ENCODE measurements around the gene NR3C1.

The NR3C1 gene

DNA sequence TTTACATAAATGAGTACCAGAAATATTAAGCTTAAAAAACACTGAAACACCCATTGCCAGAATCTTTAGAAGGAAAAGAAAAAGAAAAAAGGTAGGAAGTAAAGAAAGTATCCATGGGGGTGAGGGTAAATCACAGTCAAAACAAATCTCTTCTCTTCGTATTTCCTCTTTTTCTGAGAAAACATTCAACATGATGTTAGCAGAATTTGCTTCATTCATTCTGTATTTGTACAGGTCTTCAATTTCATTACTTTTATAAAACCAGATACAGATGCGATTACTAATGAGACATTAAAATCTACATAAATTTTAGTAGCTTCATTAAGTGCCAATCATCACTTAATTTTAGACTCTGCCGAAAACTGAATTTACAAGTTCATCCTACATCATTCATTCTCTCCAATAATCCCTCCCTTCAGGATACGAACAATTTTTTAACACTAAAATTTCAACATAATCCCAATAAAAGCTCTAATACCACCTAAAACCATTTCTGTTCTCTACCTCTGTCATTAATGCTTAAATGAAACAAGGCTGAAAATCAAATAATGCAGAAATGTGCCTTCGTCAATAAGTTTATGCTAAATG, 7.0 kb downstream of the NR3C1 start:
- Histone ChIP-seq H3K9me3 (no peaks in the 10 kb centered on the region), H3K27ac (peak overlapping the region in 1 of 2 donors; percentile 15), H3K4me1 (peaks cover 0 to 96% (median 30%) of the 10 kb centered on the region in 4 donors), H3K27me3 (no peaks in the 10 kb centered on the region), H3K36me3 (no peaks in the 10 kb centered on the region), H3K4me3 (peak overlapping the region; percentile 78 to 94)
- no peak for TF ChIP-seq CTCF (IDR thresholded peaks at IDR 0.05)
- intact Hi-C loops (cut with DNase I; ENCODE audit: low total_unique reads) = no loop called here
- DNase-seq = no peak

GRCh38 chr5:143395638-143396352, 7.7 kb downstream of the NR3C1 start:
- Histone ChIP-seq H3K4me3 (peak overlapping the region in 1 of 2 donors; percentile 78), H3K4me1 (peaks cover 0 to 96% (median 29%) of the 10 kb centered on the region in 4 donors), H3K9me3 (no peaks in the 10 kb centered on the region), H3K36me3 (no peaks in the 10 kb centered on the region), H3K27me3 (no peaks in the 10 kb centered on the region), H3K27ac (no peak overlapping the region)
- intact Hi-C loops (cut with DNase I; ENCODE audit: low total_unique reads) = no loop called here
- no peak for DNase-seq
- no peak for TF ChIP-seq CTCF (IDR thresholded peaks at IDR 0.05)

- DNase-seq = no peak
- Histone ChIP-seq H3K27me3 (no peaks in the 10 kb centered on the region), H3K4me1 (peaks cover 0 to 96% (median 35%) of the 10 kb centered on the region in 4 donors), H3K9me3 (no peaks in the 10 kb centered on the region), H3K36me3 (no peaks in the 10 kb centered on the region), H3K4me3 (no peak overlapping the region), H3K27ac (no peak overlapping the region)
- intact Hi-C loops (cut with DNase I; ENCODE audit: low total_unique reads) = no loop called here
- TF ChIP-seq CTCF (IDR thresholded peaks at IDR 0.05) = no peak
Observed at GRCh38 chr5:143393524-143393923, 10.0 kb downstream of the NR3C1 start.

GRCh38 chr5:143390941-143391340, 12.5 kb downstream of the NR3C1 start:
- H3K27me3 ChIP-seq = no peaks in the 10 kb centered on the region
- H3K27ac ChIP-seq = no peak overlapping the region
- no peak for TF ChIP-seq CTCF (IDR thresholded peaks at IDR 0.05)
- no peak overlapping the region for H3K4me3 ChIP-seq
- no peak for DNase-seq
- H3K36me3 ChIP-seq = no peaks in the 10 kb centered on the region
- peaks cover 0 to under 1% (median 0%) of the 10 kb centered on the region in 3 donors for H3K9me3 ChIP-seq
- intact Hi-C loops (cut with DNase I; ENCODE audit: low total_unique reads) = no loop called here
- peaks cover 0 to 92% (median 30%) of the 10 kb centered on the region in 4 donors for H3K4me1 ChIP-seq

GRCh38 chr5:143390258-143390657, 13.2 kb downstream of the NR3C1 start:
- Histone ChIP-seq H3K27ac (no peak overlapping the region), H3K9me3 (peaks cover 0 to 7% (median 0%) of the 10 kb centered on the region in 3 donors), H3K4me3 (no peak overlapping the region), H3K4me1 (peaks cover 0 to 85% (median 27%) of the 10 kb centered on the region in 4 donors), H3K27me3 (no peaks in the 10 kb centered on the region), H3K36me3 (peaks cover 0 to 3% (median 0%) of the 10 kb centered on the region in 3 donors)
- intact Hi-C loops (cut with DNase I; ENCODE audit: low total_unique reads) = no loop called here
- DNase-seq = no peak
- no peak for TF ChIP-seq CTCF (IDR thresholded peaks at IDR 0.05)

All from tibial artery (tissue), 4 donors.